Ascending aorta (tissue), 2 donors: ENCODE results near the gene FAM219A. TPM values are rescaled to one million over a fixed set of nuclear protein-coding genes. Genes with fewer than 3 reads are reported as not detected.

ENCODE experiments used
- DNase-seq, 2 donors: peaks; one replicate each; pipeline ENCODE4 v3.0.0-alpha.2; 2019; ENCODE audit warnings: low spot score in 2 of 2
- H3K27ac ChIP-seq, 2 donors: fragments of 200-600 bp; sonication (generic); one replicate each; pipeline ENCODE4 v1.5.1; 2016 to 2017; ENCODE audit warnings: mild to moderate bottlenecking in 1 of 2
- H3K27me3 ChIP-seq: fragments of 200-600 bp; sonication (generic); one replicate; pipeline ENCODE4 v1.5.1; 2017
- H3K36me3 ChIP-seq, 2 donors: fragments of 200-600 bp; sonication (generic); one replicate each; pipeline ENCODE4 v1.5.1; 2016
- H3K4me1 ChIP-seq, 2 donors: fragments of 200-600 bp; sonication (generic); one replicate each; pipeline ENCODE4 v1.5.1; 2016 to 2017; ENCODE audit warnings: mild to moderate bottlenecking in 1 of 2
- H3K4me3 ChIP-seq, 2 donors: fragments of 200-600 bp; sonication (generic); one replicate each; pipeline ENCODE4 v1.5.1; 2016 to 2017; ENCODE audit warnings: mild to moderate bottlenecking in 1 of 2
- H3K9me3 ChIP-seq, 2 donors: fragments of 200-600 bp; sonication (generic); one replicate each; pipeline ENCODE4 v1.5.1; 2016
- intact Hi-C: fragments of 100-400 bp; cut with DNase I; formaldehyde crosslinking; loops from one replicate; pipeline ENCODE4 v1.15.1; 2023
- total RNA-seq: library from RNA; depleted of rRNA; stranded (reverse); fragments of >200 nt; gene quantifications from one replicate; pipeline ENCODE4 v1.1.0, GENCODE V29; 2016
- TF ChIP-seq, protein P1 (sequence below), 3 experiments: fragments of 200-600 bp in 2 of 3; fragments of 450-650 bp in 1 of 3; sonication (generic) in 2 of 3; IDR thresholded peaks; one replicate each; pipeline ENCODE4 v1.5.1; 2016 to 2019; ENCODE audit warnings: antibody characterized with exemption in 3 of 3, mild to moderate bottlenecking in 1 of 3, moderate library complexity in 1 of 3

The FAM219A gene
- total RNA-seq, 1 donor from 2014 or later = 26.8 TPM

DNA sequence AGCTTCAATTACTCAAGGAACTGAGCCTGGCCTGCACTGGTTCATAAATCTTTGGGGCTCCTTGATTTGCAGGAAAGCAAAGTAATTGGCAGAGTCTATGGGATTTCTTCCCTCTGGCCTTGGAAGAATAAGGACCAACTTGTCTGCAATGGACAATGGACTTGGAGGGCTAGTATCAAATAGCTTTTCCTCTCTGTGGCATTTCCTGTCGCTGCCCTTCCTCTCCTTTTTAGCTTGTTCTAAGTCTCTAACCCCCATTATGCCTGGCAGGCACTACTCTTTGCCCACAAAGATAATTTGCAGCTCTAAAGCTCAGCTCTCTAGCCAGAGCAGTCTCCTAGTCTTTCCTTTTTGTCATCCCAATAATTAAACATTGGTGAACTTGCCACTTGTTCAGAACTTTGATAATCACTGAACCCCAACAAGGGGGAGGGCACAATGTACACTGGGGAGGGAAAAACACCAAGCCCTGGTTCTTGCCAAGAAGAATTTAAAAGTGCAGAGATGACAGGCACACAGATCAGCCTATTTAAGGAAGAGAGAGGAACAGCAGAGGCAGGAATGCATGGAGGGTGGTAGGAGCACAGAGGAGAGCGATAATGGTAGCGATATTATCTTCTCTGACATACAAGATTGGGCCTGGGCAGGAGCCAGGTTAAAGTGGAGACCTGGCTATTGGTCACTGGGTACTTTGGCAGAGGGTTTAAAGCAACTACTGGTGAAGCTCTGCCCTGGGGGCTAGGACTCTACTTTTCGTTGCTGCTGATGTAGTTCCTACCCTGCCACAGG lies 38.5 kb downstream of the FAM219A start:
- H3K9me3 ChIP-seq = no peaks in the 10 kb centered on the region
- no peak overlapping the region for H3K4me3 ChIP-seq
- H3K27ac ChIP-seq = no peak overlapping the region
- TF ChIP-seq, protein P1, sequence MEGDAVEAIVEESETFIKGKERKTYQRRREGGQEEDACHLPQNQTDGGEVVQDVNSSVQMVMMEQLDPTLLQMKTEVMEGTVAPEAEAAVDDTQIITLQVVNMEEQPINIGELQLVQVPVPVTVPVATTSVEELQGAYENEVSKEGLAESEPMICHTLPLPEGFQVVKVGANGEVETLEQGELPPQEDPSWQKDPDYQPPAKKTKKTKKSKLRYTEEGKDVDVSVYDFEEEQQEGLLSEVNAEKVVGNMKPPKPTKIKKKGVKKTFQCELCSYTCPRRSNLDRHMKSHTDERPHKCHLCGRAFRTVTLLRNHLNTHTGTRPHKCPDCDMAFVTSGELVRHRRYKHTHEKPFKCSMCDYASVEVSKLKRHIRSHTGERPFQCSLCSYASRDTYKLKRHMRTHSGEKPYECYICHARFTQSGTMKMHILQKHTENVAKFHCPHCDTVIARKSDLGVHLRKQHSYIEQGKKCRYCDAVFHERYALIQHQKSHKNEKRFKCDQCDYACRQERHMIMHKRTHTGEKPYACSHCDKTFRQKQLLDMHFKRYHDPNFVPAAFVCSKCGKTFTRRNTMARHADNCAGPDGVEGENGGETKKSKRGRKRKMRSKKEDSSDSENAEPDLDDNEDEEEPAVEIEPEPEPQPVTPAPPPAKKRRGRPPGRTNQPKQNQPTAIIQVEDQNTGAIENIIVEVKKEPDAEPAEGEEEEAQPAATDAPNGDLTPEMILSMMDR (IDR thresholded peaks at IDR 0.05) = no peak
- H3K36me3 ChIP-seq = peaks cover 0 to 7% of the 10 kb centered on the region in 2 donors
- intact Hi-C loops = no loop called here
- H3K27me3 ChIP-seq = no peaks in the 10 kb centered on the region
- no peak for DNase-seq
- no peaks in the 10 kb centered on the region for H3K4me1 ChIP-seq

- TF ChIP-seq, protein P1 (IDR thresholded peaks at IDR 0.05) = no peak
- H3K4me3 ChIP-seq = no peak overlapping the region
- H3K4me1 ChIP-seq = no peaks in the 10 kb centered on the region
- intact Hi-C loops = no loop called here
- no peaks in the 10 kb centered on the region for H3K9me3 ChIP-seq
- no peaks in the 10 kb centered on the region for H3K27me3 ChIP-seq
- DNase-seq = no peak
- H3K27ac ChIP-seq = no peak overlapping the region
- H3K36me3 ChIP-seq = peaks cover 0 to 7% of the 10 kb centered on the region in 2 donors
Observed at GRCh38 chr9:34417734-34418133, 40.6 kb downstream of the FAM219A start.

DNA sequence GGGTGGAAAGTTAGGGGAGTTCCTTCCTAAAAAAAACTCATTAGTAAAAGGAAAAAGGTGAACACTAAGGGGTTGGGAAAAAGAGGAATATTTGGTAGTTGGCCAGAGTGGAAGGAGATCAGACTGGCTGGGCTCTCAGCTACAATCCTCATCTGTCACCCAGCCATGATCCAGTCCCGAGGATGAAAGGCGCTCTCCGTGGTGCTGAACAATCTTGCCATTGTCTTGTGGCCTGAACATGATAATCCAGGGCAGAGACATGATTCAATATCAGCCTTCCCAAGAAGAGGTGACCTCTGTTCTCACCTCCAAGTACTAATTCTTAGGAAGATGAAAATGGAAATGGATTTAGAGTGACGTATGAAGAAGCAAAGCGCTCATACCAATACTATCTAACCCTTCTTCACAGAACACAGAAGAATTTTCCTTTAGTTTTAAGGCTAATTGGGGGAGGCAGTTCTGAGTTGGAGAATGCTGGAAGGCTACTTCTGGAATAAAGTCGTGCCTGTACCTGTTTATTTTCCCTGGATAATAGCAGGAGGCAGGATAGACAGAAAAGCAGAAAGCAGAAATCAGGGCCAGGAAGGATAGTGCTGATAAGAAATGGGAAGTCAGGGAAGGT lies 45.0 kb downstream of the FAM219A start:
- H3K4me3 ChIP-seq = no peak overlapping the region
- no peaks in the 10 kb centered on the region for H3K27me3 ChIP-seq
- DNase-seq = no peak
- H3K4me1 ChIP-seq = no peaks in the 10 kb centered on the region
- intact Hi-C loops = no loop called here
- peaks cover 0 to 4% of the 10 kb centered on the region in 2 donors for H3K36me3 ChIP-seq
- no peak overlapping the region for H3K27ac ChIP-seq
- no peaks in the 10 kb centered on the region for H3K9me3 ChIP-seq
- TF ChIP-seq, protein P1 (IDR thresholded peaks at IDR 0.05) = no peak

GRCh38 chr9:34412336-34412735 lies 46.0 kb downstream of the FAM219A start:
- TF ChIP-seq, protein P1 (IDR thresholded peaks at IDR 0.05) = no peak
- H3K4me3 ChIP-seq = no peak overlapping the region
- H3K4me1 ChIP-seq = no peaks in the 10 kb centered on the region
- no peaks in the 10 kb centered on the region for H3K27me3 ChIP-seq
- H3K36me3 ChIP-seq = no peaks in the 10 kb centered on the region
- no peak overlapping the region for H3K27ac ChIP-seq
- no peaks in the 10 kb centered on the region for H3K9me3 ChIP-seq
- no peak for DNase-seq
- intact Hi-C loops = no loop called here

GRCh38 chr9:34409154-34409553 lies 49.2 kb downstream of the FAM219A start:
- intact Hi-C loops = no loop called here
- H3K4me3 ChIP-seq = no peak overlapping the region
- TF ChIP-seq, protein P1 (IDR thresholded peaks at IDR 0.05) = no peak
- H3K36me3 ChIP-seq = peaks cover 8 to 21% of the 10 kb centered on the region in 2 donors
- H3K4me1 ChIP-seq = no peaks in the 10 kb centered on the region
- H3K27me3 ChIP-seq = no peaks in the 10 kb centered on the region
- no peaks in the 10 kb centered on the region for H3K9me3 ChIP-seq
- H3K27ac ChIP-seq = no peak overlapping the region
- no peak for DNase-seq
